H1 (cell line): ENCODE data around the gene IDI2. TPM values are rescaled to one million over a fixed set of nuclear protein-coding genes. Genes with fewer than 3 reads are reported as not detected.

Source experiments
- CTCF ChIA-PET: fragments of 300-600 bp; sonication (Branson Sonifier 250); formaldehyde crosslinking; loops from one replicate; lab custom pipeline; 2021; ENCODE audit not compliant: partially characterized antibody; lab: Charles Lee
- POLR2A ChIA-PET: fragments of 300-600 bp; sonication (Branson Sonifier 250); formaldehyde crosslinking; loops from one replicate; lab custom pipeline; 2021; ENCODE audit warnings: inconsistent platforms; ENCODE audit not compliant: partially characterized antibody; lab: Charles Lee
- DNase-seq, 2 experiments: peaks; one replicate each; pipeline versions ENCODE4 v3.0.0 to v3.0.0-alpha.2; 2010 to 2022; ENCODE audit warnings: low spot score in 2 of 2, low read depth in 1 of 2, mixed read lengths in 1 of 2
- FAIRE-seq: peaks from 2 replicates; lab custom pipeline; 2011; peaks lifted over from hg19 to GRCh38; lab: Jason Lieb, UNC
- H2AFZ ChIP-seq: 2 replicates; pipeline ENCODE4 v1.8.1; 2012; ENCODE audit warnings: low read length, inconsistent platforms
- H2AK5ac ChIP-seq: 2 replicates; pipeline ENCODE4 v1.6.1; 2013; ENCODE audit warnings: low read depth, low read length
- H2BK120ac ChIP-seq: replicated peaks from 2 replicates; pipeline ENCODE3; 2013; ENCODE audit warnings: low read depth, low read length, inconsistent platforms
- H2BK12ac ChIP-seq: 2 replicates; pipeline ENCODE4 v1.6.1; 2013; ENCODE audit warnings: low read depth, low read length
- H2BK15ac ChIP-seq: 2 replicates; pipeline ENCODE4 v1.6.1; 2013; ENCODE audit warnings: low read length
- H2BK20ac ChIP-seq: 2 replicates; pipeline ENCODE4 v1.6.1; 2013; ENCODE audit warnings: low read length
- H2BK5ac ChIP-seq: 2 replicates; pipeline ENCODE4 v1.6.1; 2013; ENCODE audit warnings: low read depth, low read length
- H3K14ac ChIP-seq: 2 replicates; pipeline ENCODE4 v1.6.1; 2013; ENCODE audit warnings: inconsistent platforms; ENCODE audit not compliant: insufficient read length
- H3K18ac ChIP-seq: 2 replicates; pipeline ENCODE4 v1.6.1; 2013; ENCODE audit warnings: low read length; ENCODE audit errors: extremely low read depth
- H3K23ac ChIP-seq: 2 replicates; pipeline ENCODE4 v1.6.1; 2013; ENCODE audit warnings: inconsistent platforms; ENCODE audit not compliant: insufficient read length
- H3K23me2 ChIP-seq: 2 replicates; pipeline ENCODE4 v1.6.1; 2013; ENCODE audit warnings: low read depth, low read length
- H3K27ac ChIP-seq: 2 replicates; pipeline ENCODE4 v1.6.1; 2011; ENCODE audit warnings: low read depth, low read length, inconsistent platforms
- H3K27me3 ChIP-seq, 4 experiments: replicated peaks in 1 of 4; 1 replicate in 1 of 4; 2 replicates in 3 of 4; pipeline versions ENCODE4 v1.6.1 to v1.8.1; 2011 to 2013; ENCODE audit warnings: low read length in 3 of 4, mild to moderate bottlenecking in 3 of 4, inconsistent platforms in 2 of 4, mixed read lengths in 2 of 4, moderate library complexity in 1 of 4; ENCODE audit not compliant: control insufficient read depth in 3 of 4, insufficient read depth in 3 of 4; ENCODE audit errors: extremely low read depth in 1 of 4
- H3K36me3 ChIP-seq, 4 experiments: 2 replicates each; pipeline versions ENCODE4 v1.6.1 to v1.8.1; 2011 to 2013; ENCODE audit warnings: mild to moderate bottlenecking in 4 of 4, low read length in 3 of 4, moderate library complexity in 2 of 4, control low read depth in 1 of 4, inconsistent platforms in 1 of 4; ENCODE audit not compliant: insufficient read depth in 4 of 4, control insufficient read depth in 2 of 4
- H3K4ac ChIP-seq: replicated peaks from 2 replicates; pipeline ENCODE3; 2013; ENCODE audit warnings: low read length, low read depth, mixed read lengths, inconsistent platforms; ENCODE audit not compliant: insufficient read length
- H3K4me1 ChIP-seq, 4 experiments: replicated peaks in 1 of 4; 1 replicate in 1 of 4; 2 replicates in 3 of 4; pipeline versions ENCODE4 v1.6.1 to v1.8.1; 2011 to 2013; ENCODE audit warnings: low read length in 3 of 4, inconsistent platforms in 2 of 4, mixed read lengths in 1 of 4; ENCODE audit not compliant: insufficient read depth in 4 of 4, control insufficient read depth in 3 of 4
- H3K4me2 ChIP-seq, 2 experiments: 2 replicates each; pipeline versions ENCODE4 v1.6.1 to v1.8.1; 2011 to 2013; ENCODE audit warnings: low read depth in 2 of 2, low read length in 2 of 2, control low read depth in 1 of 2, inconsistent platforms in 1 of 2, mild to moderate bottlenecking in 1 of 2; ENCODE audit not compliant: insufficient read depth in 1 of 2
- H3K4me3 ChIP-seq, 4 experiments: fragments of 200-600, 300-600 bp in 1 of 4; sonication (generic), shearing (Covaris generic), sonication (Bioruptor Twin) in 1 of 4; 2 replicates each; pipeline versions ENCODE4 v1.5.1 to v1.8.1; 2011 to 2016; ENCODE audit warnings: low read length in 4 of 4, low read depth in 3 of 4, control low read depth in 2 of 4, inconsistent platforms in 2 of 4, mild to moderate bottlenecking in 2 of 4, mixed read lengths in 1 of 4, moderate library complexity in 1 of 4; ENCODE audit not compliant: insufficient read depth in 2 of 4; ENCODE audit errors: extremely low read depth in 1 of 4
- H3K56ac ChIP-seq: replicated peaks from 2 replicates; pipeline ENCODE3; 2013; ENCODE audit warnings: low read depth, mild to moderate bottlenecking, mixed read lengths, low read length, inconsistent platforms; ENCODE audit not compliant: insufficient read length
- H3K79me1 ChIP-seq: 2 replicates; pipeline ENCODE4 v1.6.1; 2013; ENCODE audit warnings: low read depth, low read length, control low read depth
- H3K79me2 ChIP-seq, 2 experiments: 2 replicates each; pipeline versions ENCODE4 v1.6.1 to v1.8.1; 2012 to 2013; ENCODE audit warnings: low read length in 2 of 2, mild to moderate bottlenecking in 2 of 2, inconsistent platforms in 1 of 2; ENCODE audit not compliant: insufficient read depth in 2 of 2, control insufficient read depth in 1 of 2
- H3K9ac ChIP-seq, 4 experiments: replicated peaks in 1 of 4; 1 replicate in 1 of 4; 2 replicates in 3 of 4; pipeline versions ENCODE4 v1.6.1 to v1.8.1; 2011 to 2013; ENCODE audit warnings: low read depth in 3 of 4, low read length in 3 of 4, control low read depth in 2 of 4, mild to moderate bottlenecking in 2 of 4, moderate library complexity in 2 of 4, inconsistent platforms in 1 of 4; ENCODE audit errors: extremely low read depth in 1 of 4
- H3K9me3 ChIP-seq, 2 experiments: 2 replicates each; pipeline versions ENCODE4 v1.6.1 to v1.8.1; 2012 to 2013; ENCODE audit warnings: mild to moderate bottlenecking in 2 of 2, moderate library complexity in 2 of 2, control low read depth in 1 of 2, inconsistent platforms in 1 of 2, low read depth in 1 of 2, low read length in 1 of 2, mixed read lengths in 1 of 2; ENCODE audit not compliant: insufficient read depth in 2 of 2
- H4K20me1 ChIP-seq, 2 experiments: replicated peaks in 1 of 2; 2 replicates each; pipeline versions ENCODE3 to v1.8.1; 2011 to 2013; ENCODE audit warnings: inconsistent platforms in 2 of 2, low read length in 2 of 2, mild to moderate bottlenecking in 1 of 2; ENCODE audit not compliant: insufficient read depth in 2 of 2, control insufficient read depth in 1 of 2
- H4K5ac ChIP-seq: 2 replicates; pipeline ENCODE4 v1.6.1; 2013; ENCODE audit warnings: low read length, low read depth, mixed read lengths, inconsistent platforms; ENCODE audit not compliant: insufficient read length
- H4K8ac ChIP-seq: 2 replicates; pipeline ENCODE4 v1.8.0; 2013; ENCODE audit warnings: mild to moderate bottlenecking, moderate library complexity, low read length, inconsistent platforms; ENCODE audit not compliant: insufficient read depth; ENCODE audit errors: extremely low read depth
- H4K91ac ChIP-seq: replicated peaks from 2 replicates; pipeline ENCODE3; 2013; ENCODE audit warnings: low read length, mixed read lengths, inconsistent platforms; ENCODE audit not compliant: insufficient read length
- CEBPB ChIP-seq: IDR thresholded peaks from 2 replicates; pipeline ENCODE4 v1.6.1; 2012; ENCODE audit warnings: low read depth, low read length
- GABPA ChIP-seq: IDR thresholded peaks from 2 replicates; pipeline ENCODE4 v1.6.1; 2011; ENCODE audit warnings: mild to moderate bottlenecking, low read length, moderate library complexity, borderline replicate concordance; ENCODE audit not compliant: insufficient read depth
- JUND ChIP-seq: IDR thresholded peaks from 2 replicates; pipeline ENCODE4 v1.6.1; 2011; ENCODE audit warnings: mild to moderate bottlenecking, improper control_type of control experiment, low read length
- KDM5A ChIP-seq: fragments of 200-600 bp; IDR thresholded peaks from 2 replicates; pipeline ENCODE4 v1.7.1; 2012; ENCODE audit warnings: mild to moderate bottlenecking, low read length, inconsistent platforms, mixed read lengths
- PHF8 ChIP-seq: fragments of 200-600 bp; sonication (generic); conservative IDR thresholded peaks from 2 replicates; pipeline ENCODE4 v1.7.1; 2012; ENCODE audit warnings: low read depth, mild to moderate bottlenecking, inconsistent platforms, low read length, moderate library complexity
- SIN3A ChIP-seq, 2 experiments: IDR thresholded peaks in 1 of 2; conservative IDR thresholded peaks in 1 of 2; 2 replicates each; pipeline ENCODE4 v1.6.1; 2011 to 2012; ENCODE audit warnings: low read length in 2 of 2, improper control_type of control experiment in 1 of 2, low read depth in 1 of 2, mild to moderate bottlenecking in 1 of 2
- SP1 ChIP-seq: IDR thresholded peaks from 2 replicates; pipeline ENCODE4 v1.6.1; 2011; ENCODE audit warnings: low read depth, low read length
- TEAD4 ChIP-seq: IDR thresholded peaks from 2 replicates; pipeline ENCODE4 v1.6.1; 2012; ENCODE audit warnings: low read depth, low read length, inconsistent platforms, mixed read lengths
- WGBS, 2 experiments: shearing (Covaris generic) in 1 of 2; methylation state at CpG; one replicate each; pipeline versions ENCODE4 v1.1.6 to v1.1.7; 2013 to 2015; ENCODE audit warnings: low lambda C conversion rate in 2 of 2, mixed read lengths in 2 of 2, inconsistent platforms in 1 of 2, low coverage in 1 of 2, missing lambda C conversion rate in 1 of 2; ENCODE audit not compliant: insufficient replicate concordance in 2 of 2, insufficient coverage in 1 of 2, insufficient read length in 1 of 2; ENCODE audit errors: extremely low coverage in 1 of 2, missing lambda C conversion rate in 1 of 2; 5-methylcytosine and 5-hydroxymethylcytosine counted together
- polyA plus RNA-seq, 7 experiments: library from polyadenylated mRNA; depleted of rRNA in 3 of 7; stranded (reverse) in 5 of 7; unstranded in 2 of 7; fragments of >200 nt in 5 of 7; fragments of 200-250 nt in 2 of 7; gene quantifications; 1 replicate in 5 of 7; 2 replicates in 1 of 7; 4 replicates in 1 of 7; pipeline versions ENCODE4 v1.2.1 to v1.2.3, GENCODE V29; 2011 to 2013; ENCODE audit warnings: missing spikeins in 2 of 7, mixed read lengths in 2 of 7
- total RNA-seq: library from RNA; stranded (reverse); fragmentation: NEBNext Ultra II Directional; extraction: Animal tissue kit (Norgen Biotek cat#: 25700); gene quantifications from 2 replicates; pipeline ENCODE4 v1.2.1, GENCODE V29; 2021

Gene IDI2
- total and polyA plus RNA-seq, 2 of the 8 experiments (the other 6 are each of a cell fraction or from before 2014, with no cell fraction given): not detected

DNA sequence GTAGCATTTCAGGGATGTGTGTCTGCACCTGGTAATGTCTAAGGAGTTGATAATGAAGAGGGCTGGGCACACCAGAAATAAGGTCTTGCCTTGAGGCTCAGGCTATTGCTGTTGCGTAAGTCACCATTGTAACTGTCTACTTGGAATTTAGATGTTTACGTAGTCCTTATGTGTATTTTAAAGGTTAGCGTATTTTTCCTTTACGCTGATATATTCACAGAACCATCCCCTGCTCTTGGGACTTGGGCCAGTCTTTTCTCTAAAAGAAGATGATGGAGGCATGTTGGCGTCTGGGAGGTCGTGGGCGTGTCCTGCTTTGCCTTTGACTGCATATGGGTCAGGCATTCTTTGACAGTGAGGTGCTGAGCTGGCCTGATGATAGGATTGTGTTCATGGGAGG is 45.3 kb upstream of the IDI2 start:
- POLR2A ChIA-PET: no interaction called here
- Histone ChIP-seq H4K5ac (no peak overlapping the region), H3K4ac (no peak overlapping the region), H3K56ac (no peak overlapping the region), H2BK20ac (no peak overlapping the region), H2BK15ac (no peak overlapping the region), H3K79me1 (no peaks in the 10 kb centered on the region; the same call in 1 of the 2 replicates), H3K14ac (no peak overlapping the region), H3K9ac (no peak overlapping the region), H2AK5ac (no peak overlapping the region), H2AFZ (no peak overlapping the region), H3K9me3 (no peaks in the 10 kb centered on the region), H4K91ac (no peak overlapping the region), H3K4me1 (peaks cover 0 to 3% (median 0%) of the 10 kb centered on the region in 4 experiments; a peak in 1 of 7 replicates), H3K27ac (no peak overlapping the region), H3K23ac (no peak overlapping the region), H4K8ac (no peak overlapping the region), H2BK5ac (no peak overlapping the region), H3K23me2 (no peaks in the 10 kb centered on the region), H3K4me3 (no peak overlapping the region), H2BK120ac (no peak overlapping the region), H3K36me3 (peaks cover 0 to 14% (median 2%) of the 10 kb centered on the region in 4 experiments; a peak in 5 of 8 replicates), H3K79me2 (no peaks in the 10 kb centered on the region), H3K27me3 (no peaks in the 10 kb centered on the region), H2BK12ac (no peak overlapping the region), H3K18ac (no peak overlapping the region), H3K4me2 (no peak overlapping the region), H4K20me1 (peaks cover 0 to 5% of the 10 kb centered on the region in 2 experiments)
- no peak for DNase-seq
- WGBS, 2 experiments: 89% methylated on average over 7 of the region's 7 CpGs; no CpG with 5 or more reads in 1 of the 2 experiments
- CTCF ChIA-PET: no interaction called here
- FAIRE-seq: no peak
- no peak for TF ChIP-seq GABPA
- 0 out of 2 replicates have a peak, but pooled peaks have one; percentile 16 for TF ChIP-seq TEAD4
- TF ChIP-seq PHF8: no peak
- TF ChIP-seq SP1: no peak
- TF ChIP-seq JUND: no peak
- TF ChIP-seq KDM5A: no peak
- no peak for TF ChIP-seq SIN3A (conservative IDR thresholded peaks at IDR 0.05 in 1 of 2, IDR thresholded peaks at IDR 0.05 in 1 of 2; ENCODE audit: low read depth in 1 of 2, low read length in 2 of 2)
- peak; percentile 3; the same call in 1 of the 2 replicates for TF ChIP-seq CEBPB
